ENCODE results near the gene TTC13. TPM values are rescaled to one million over a fixed set of nuclear protein-coding genes. Genes with fewer than 3 reads are reported as not detected.

Gene TTC13
- total RNA-seq, 1 experiment from 2014 or later, result 12.3 TPM

DNA sequence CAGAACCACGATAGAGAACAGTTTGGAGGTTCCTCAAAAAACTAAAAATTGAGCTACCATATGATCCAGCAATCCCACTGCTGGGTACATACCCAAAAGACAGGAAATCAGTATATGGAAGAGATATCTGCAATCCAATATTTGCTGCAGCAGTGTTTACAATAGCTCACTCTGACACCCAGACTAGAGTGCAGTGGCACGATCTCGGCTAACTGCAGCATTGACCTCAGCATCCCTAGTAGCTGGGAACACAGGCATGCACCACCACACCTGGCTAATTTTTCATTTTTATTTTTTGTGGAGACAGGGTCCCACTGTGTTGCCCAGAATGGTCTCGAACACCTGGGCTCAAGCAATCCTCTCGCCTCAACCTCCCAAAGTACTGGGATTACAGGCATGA lies 13.1 kb downstream of the TTC13 start:
- Histone ChIP-seq H4K20me1 (ENCODE audit: insufficient read depth) (no peaks in the 10 kb centered on the region), H3K79me2 (ENCODE audit: insufficient read depth, low read length) (no peaks in the 10 kb centered on the region), H3K9me2 (ENCODE audit: insufficient read depth) (no peaks in the 10 kb centered on the region), H3K9me3 (ENCODE audit: control insufficient read depth in 1 of 2, insufficient read depth in 1 of 2, low read depth in 1 of 2, low read length in 2 of 2) (no peaks in the 10 kb centered on the region), H3K4me3 (replicated peaks in 1 of 2; ENCODE audit: low read depth in 1 of 2, low read length in 2 of 2) (no peak overlapping the region), H3K27me3 (ENCODE audit: insufficient read depth, low read length) (no peaks in the 10 kb centered on the region), H3K36me3 (ENCODE audit: control insufficient read depth in 1 of 2, insufficient read depth in 2 of 2, low read length in 2 of 2) (no peaks in the 10 kb centered on the region), H3K4me1 (ENCODE audit: control insufficient read depth in 1 of 2, insufficient read depth in 2 of 2, low read length in 2 of 2) (no peaks in the 10 kb centered on the region), H3K4me2 (ENCODE audit: low read length) (no peak overlapping the region), H3K27ac (ENCODE audit: low read depth, low read length) (no peak overlapping the region), H2AFZ (ENCODE audit: low read depth, low read length, poor library complexity, severe bottlenecking) (no peak overlapping the region), H3K9ac (ENCODE audit: low read length) (no peak overlapping the region)
- ChIA-PET CTCF (no interaction called here), POLR2A (no interaction called here), RAD21 (ENCODE audit: low non-redundant PET in 1 of 2, low total read pairs in 2 of 2, uncharacterized antibody in 2 of 2, unreplicated experiment in 2 of 2) (no interaction called here)
- intact Hi-C loops (cut with micrococcal nuclease), result no loop called here
- BruUV-seq (replicated peaks), result no TSS peak
- TF ChIP-seq YY1 (IDR thresholded peaks at IDR 0.05; ENCODE audit: extremely low read depth, insufficient replicate concordance, low read depth, low read length), result no peak
- TF ChIP-seq ELF1 (IDR thresholded peaks at IDR 0.05; ENCODE audit: borderline replicate concordance, low read depth), result no peak
- TF ChIP-seq RAD21 (IDR thresholded peaks at IDR 0.05; ENCODE audit: low read depth), result no peak
- no peak for TF ChIP-seq SRF (IDR thresholded peaks at IDR 0.05; ENCODE audit: low read depth)
- DNase-seq (ENCODE audit: low read depth, low spot score) (no peak), ATAC-seq (no peak)

DNA sequence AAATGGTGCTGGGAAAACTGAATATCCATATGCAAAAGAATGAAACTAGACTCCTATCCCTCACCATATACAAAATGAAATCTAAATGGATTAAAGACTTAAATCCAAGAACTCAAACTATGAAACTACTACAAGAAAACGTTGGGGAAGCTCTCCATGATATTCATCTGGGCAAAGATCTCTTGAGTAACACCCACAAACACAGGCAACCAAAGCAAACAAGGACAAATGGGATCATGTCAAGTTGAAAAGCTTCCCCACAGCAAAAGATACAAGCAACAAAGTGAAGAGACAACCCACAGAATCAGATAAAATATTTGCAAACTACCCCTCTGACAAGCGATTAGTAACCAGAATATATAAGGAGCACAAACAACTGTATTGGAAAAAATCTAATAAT lies 13.8 kb downstream of the TTC13 start:
- TF ChIP-seq POLR2AphosphoS5 (IDR thresholded peaks at IDR 0.05; ENCODE audit: low read depth, low read length) (no peak), CEBPB (IDR thresholded peaks at IDR 0.05; ENCODE audit: low read depth) (no peak), POLR2A (IDR thresholded peaks at IDR 0.05; ENCODE audit: borderline replicate concordance, extremely low read depth, insufficient read depth, insufficient read length) (no peak), TCF7L2 (IDR thresholded peaks at IDR 0.05; ENCODE audit: borderline replicate concordance, extremely low read depth, insufficient read depth, insufficient read length) (no peak), YY1 (IDR thresholded peaks at IDR 0.05; ENCODE audit: extremely low read depth, insufficient replicate concordance, low read depth, low read length) (no peak), ZFX (IDR thresholded peaks at IDR 0.05) (no peak), FOSL1 (IDR thresholded peaks at IDR 0.05; ENCODE audit: low read depth) (no peak), SIN3A (IDR thresholded peaks at IDR 0.05; ENCODE audit: low read depth) (no peak), CBX3 (IDR thresholded peaks at IDR 0.05; ENCODE audit: low read depth) (no peak), ZNF274 (IDR thresholded peaks at IDR 0.05; ENCODE audit: low read depth, low read length) (no peak), SP1 (IDR thresholded peaks at IDR 0.05; ENCODE audit: low read depth) (no peak)
- TF ChIP-seq, protein P1, sequence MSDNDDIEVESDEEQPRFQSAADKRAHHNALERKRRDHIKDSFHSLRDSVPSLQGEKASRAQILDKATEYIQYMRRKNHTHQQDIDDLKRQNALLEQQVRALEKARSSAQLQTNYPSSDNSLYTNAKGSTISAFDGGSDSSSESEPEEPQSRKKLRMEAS (IDR thresholded peaks at IDR 0.05), result no peak
- TF ChIP-seq, protein P2, sequence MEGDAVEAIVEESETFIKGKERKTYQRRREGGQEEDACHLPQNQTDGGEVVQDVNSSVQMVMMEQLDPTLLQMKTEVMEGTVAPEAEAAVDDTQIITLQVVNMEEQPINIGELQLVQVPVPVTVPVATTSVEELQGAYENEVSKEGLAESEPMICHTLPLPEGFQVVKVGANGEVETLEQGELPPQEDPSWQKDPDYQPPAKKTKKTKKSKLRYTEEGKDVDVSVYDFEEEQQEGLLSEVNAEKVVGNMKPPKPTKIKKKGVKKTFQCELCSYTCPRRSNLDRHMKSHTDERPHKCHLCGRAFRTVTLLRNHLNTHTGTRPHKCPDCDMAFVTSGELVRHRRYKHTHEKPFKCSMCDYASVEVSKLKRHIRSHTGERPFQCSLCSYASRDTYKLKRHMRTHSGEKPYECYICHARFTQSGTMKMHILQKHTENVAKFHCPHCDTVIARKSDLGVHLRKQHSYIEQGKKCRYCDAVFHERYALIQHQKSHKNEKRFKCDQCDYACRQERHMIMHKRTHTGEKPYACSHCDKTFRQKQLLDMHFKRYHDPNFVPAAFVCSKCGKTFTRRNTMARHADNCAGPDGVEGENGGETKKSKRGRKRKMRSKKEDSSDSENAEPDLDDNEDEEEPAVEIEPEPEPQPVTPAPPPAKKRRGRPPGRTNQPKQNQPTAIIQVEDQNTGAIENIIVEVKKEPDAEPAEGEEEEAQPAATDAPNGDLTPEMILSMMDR (IDR thresholded peaks at IDR 0.05 in 2 of 3, conservative IDR thresholded peaks at IDR 0.05 in 1 of 3; ENCODE audit: borderline replicate concordance in 1 of 3, insufficient read depth in 1 of 3, low read depth in 2 of 3, low read length in 2 of 3), result no peak
- TF ChIP-seq, protein P3, sequence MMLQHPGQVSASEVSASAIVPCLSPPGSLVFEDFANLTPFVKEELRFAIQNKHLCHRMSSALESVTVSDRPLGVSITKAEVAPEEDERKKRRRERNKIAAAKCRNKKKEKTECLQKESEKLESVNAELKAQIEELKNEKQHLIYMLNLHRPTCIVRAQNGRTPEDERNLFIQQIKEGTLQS (IDR thresholded peaks at IDR 0.05), result no peak
- TF ChIP-seq, protein P4, sequence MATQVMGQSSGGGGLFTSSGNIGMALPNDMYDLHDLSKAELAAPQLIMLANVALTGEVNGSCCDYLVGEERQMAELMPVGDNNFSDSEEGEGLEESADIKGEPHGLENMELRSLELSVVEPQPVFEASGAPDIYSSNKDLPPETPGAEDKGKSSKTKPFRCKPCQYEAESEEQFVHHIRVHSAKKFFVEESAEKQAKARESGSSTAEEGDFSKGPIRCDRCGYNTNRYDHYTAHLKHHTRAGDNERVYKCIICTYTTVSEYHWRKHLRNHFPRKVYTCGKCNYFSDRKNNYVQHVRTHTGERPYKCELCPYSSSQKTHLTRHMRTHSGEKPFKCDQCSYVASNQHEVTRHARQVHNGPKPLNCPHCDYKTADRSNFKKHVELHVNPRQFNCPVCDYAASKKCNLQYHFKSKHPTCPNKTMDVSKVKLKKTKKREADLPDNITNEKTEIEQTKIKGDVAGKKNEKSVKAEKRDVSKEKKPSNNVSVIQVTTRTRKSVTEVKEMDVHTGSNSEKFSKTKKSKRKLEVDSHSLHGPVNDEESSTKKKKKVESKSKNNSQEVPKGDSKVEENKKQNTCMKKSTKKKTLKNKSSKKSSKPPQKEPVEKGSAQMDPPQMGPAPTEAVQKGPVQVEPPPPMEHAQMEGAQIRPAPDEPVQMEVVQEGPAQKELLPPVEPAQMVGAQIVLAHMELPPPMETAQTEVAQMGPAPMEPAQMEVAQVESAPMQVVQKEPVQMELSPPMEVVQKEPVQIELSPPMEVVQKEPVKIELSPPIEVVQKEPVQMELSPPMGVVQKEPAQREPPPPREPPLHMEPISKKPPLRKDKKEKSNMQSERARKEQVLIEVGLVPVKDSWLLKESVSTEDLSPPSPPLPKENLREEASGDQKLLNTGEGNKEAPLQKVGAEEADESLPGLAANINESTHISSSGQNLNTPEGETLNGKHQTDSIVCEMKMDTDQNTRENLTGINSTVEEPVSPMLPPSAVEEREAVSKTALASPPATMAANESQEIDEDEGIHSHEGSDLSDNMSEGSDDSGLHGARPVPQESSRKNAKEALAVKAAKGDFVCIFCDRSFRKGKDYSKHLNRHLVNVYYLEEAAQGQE (IDR thresholded peaks at IDR 0.05; ENCODE audit: low read depth), result no peak
- intact Hi-C loops (cut with micrococcal nuclease), result no loop called here
- Histone ChIP-seq H4K20me1 (ENCODE audit: insufficient read depth) (no peaks in the 10 kb centered on the region), H3K36me3 (ENCODE audit: control insufficient read depth in 1 of 2, insufficient read depth in 2 of 2, low read length in 2 of 2) (no peaks in the 10 kb centered on the region), H3K4me1 (ENCODE audit: control insufficient read depth in 1 of 2, insufficient read depth in 2 of 2, low read length in 2 of 2) (no peaks in the 10 kb centered on the region), H3K27me3 (ENCODE audit: insufficient read depth, low read length) (no peaks in the 10 kb centered on the region), H3K9ac (ENCODE audit: low read length) (no peak overlapping the region), H3K79me2 (ENCODE audit: insufficient read depth, low read length) (no peaks in the 10 kb centered on the region), H3K9me3 (ENCODE audit: control insufficient read depth in 1 of 2, insufficient read depth in 1 of 2, low read depth in 1 of 2, low read length in 2 of 2) (no peaks in the 10 kb centered on the region), H2AFZ (ENCODE audit: low read depth, low read length, poor library complexity, severe bottlenecking) (no peak overlapping the region), H3K4me3 (replicated peaks in 1 of 2; ENCODE audit: low read depth in 1 of 2, low read length in 2 of 2) (no peak overlapping the region), H3K27ac (ENCODE audit: low read depth, low read length) (no peak overlapping the region), H3K9me2 (ENCODE audit: insufficient read depth) (no peaks in the 10 kb centered on the region), H3K4me2 (ENCODE audit: low read length) (no peak overlapping the region)
- RAD21 ChIA-PET (ENCODE audit: low non-redundant PET in 1 of 2, low total read pairs in 2 of 2, uncharacterized antibody in 2 of 2, unreplicated experiment in 2 of 2), result no interaction called here
- ATAC-seq, result no peak
- CTCF ChIA-PET, result no interaction called here
- POLR2A ChIA-PET, result no interaction called here
- DNase-seq (ENCODE audit: low read depth, low spot score), result no peak
- no TSS peak for BruUV-seq (replicated peaks)
